Cardiac fibroblast (primary cell): ENCODE data around the gene APBB1.

Source experiments
- DNase-seq, 2 donors: peaks; one replicate each; pipeline versions ENCODE4 v3.0.0 to v3.0.0-alpha.2; 2010; ENCODE audit warnings: low read depth in 2 of 2
- H3K4me3 ChIP-seq, 2 donors: replicated peaks in 1 of 2; 1 replicate in 1 of 2; 2 replicates in 1 of 2; pipeline ENCODE4 v1.5.1; 2011; ENCODE audit warnings: low read depth in 2 of 2, low read length in 2 of 2, mild to moderate bottlenecking in 2 of 2, moderate library complexity in 1 of 2
- TF ChIP-seq, protein P1 (sequence below): IDR thresholded peaks from one replicate; pipeline ENCODE4 v1.5.1; 2011; ENCODE audit warnings: low read depth, mild to moderate bottlenecking, low read length, inconsistent platforms

APBB1 gene

DNA sequence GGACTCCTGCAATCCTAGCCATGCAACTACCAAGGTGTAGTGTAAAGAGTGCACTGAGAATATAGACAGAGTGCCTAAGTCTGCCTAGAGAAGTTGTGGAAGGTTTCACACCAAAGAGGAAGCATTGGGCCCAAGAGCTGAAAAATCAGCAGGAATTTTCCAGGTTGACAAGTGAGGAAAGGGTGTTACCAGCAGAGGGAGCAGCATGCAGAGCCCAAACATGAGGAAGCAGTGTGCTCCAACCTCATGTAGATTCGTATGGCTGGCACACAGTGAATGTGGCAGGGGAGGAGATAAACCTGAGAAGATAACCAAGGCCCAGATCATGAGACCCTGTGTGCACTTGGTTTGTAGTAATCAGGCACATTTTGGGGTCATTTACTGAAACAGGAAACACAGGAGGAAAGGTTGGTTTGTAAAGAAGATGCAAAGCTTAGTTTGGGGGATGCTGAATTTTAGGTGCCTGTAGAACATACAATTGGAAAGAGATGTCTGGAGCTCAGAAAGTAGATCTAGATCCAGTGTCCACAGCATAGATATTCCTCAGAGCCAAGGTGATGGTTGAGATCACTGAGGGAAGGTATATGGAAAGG, 20.2 kb upstream of the APBB1 start:
- H3K4me3 ChIP-seq: no peak overlapping the region
- TF ChIP-seq, protein P1, sequence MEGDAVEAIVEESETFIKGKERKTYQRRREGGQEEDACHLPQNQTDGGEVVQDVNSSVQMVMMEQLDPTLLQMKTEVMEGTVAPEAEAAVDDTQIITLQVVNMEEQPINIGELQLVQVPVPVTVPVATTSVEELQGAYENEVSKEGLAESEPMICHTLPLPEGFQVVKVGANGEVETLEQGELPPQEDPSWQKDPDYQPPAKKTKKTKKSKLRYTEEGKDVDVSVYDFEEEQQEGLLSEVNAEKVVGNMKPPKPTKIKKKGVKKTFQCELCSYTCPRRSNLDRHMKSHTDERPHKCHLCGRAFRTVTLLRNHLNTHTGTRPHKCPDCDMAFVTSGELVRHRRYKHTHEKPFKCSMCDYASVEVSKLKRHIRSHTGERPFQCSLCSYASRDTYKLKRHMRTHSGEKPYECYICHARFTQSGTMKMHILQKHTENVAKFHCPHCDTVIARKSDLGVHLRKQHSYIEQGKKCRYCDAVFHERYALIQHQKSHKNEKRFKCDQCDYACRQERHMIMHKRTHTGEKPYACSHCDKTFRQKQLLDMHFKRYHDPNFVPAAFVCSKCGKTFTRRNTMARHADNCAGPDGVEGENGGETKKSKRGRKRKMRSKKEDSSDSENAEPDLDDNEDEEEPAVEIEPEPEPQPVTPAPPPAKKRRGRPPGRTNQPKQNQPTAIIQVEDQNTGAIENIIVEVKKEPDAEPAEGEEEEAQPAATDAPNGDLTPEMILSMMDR: peak; percentile 87
- peak; percentile 70 to 75 for DNase-seq

DNA sequence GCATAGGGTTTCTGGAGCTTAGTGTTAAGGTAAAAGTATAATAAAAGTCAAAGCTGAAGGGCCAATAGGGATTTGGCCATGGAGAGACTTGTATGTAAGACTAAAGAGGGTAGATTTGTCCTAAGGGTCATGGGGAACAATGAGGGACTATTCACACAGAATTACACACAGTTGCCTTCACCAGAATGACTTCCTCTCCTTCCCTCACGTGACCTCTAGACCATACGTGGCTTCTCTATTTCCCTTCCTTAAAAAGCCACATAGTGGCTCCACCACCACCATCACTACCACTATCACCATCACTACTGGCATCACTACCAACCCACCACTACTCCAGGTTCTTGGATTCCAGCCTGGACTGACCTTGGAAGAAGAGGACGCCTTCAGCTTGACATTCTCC, 19.1 kb upstream of the APBB1 start:
- DNase-seq: no peak
- TF ChIP-seq, protein P1: no peak
- H3K4me3 ChIP-seq: no peak overlapping the region

DNA sequence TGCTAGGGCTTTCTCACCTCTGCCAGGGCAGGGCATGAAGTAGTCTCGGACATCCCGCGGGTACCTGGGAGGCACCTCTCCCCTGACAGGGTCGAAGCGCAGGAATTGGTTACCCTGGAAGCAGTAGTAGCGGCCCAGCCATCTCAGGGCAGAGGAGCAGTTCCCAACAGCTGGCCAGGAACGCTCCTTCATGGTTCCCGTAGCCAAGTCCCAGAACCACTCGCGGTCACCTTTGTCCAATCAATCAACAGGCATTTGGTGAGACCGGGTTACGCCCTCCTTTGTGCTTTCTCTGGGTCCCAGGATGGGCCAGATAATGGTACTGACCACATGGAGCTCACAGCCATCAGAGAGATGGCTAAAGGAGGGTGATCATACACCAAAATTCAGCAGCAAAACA, 18.5 kb upstream of the APBB1 start:
- TF ChIP-seq, protein P1: no peak
- DNase-seq: no peak
- no peak overlapping the region for H3K4me3 ChIP-seq

DNA sequence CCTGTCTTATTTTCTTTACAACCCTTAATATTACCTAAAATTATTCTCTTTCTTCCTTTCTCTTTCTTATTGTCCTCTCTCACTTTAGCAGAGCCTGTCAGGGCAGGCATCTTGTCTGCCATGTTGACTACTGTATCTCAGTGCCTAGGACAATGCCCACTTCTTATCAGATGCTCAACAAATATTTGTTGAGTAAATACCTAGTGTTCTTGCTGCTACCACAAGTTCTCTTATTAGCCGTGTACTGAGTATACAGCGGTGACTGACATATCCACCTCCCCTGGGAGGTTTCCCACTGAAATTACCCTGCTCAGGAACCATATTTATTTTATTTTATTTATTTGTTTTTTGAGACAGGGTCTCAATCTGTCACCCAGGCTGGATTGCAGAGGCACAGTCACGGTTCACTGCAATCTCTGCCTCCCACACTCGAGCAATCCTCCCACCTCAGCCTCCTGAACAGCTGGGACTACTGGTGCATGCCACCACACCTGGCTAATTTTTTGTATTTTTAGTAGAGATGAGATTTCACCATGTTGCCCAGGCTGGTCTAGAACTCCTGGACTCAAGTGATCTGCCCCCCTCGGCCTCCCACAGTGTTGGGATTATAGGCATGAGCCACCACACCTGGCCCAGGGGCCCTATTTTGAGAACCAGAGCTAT, 15.2 kb upstream of the APBB1 start:
- DNase-seq: no peak
- TF ChIP-seq, protein P1: no peak
- H3K4me3 ChIP-seq: no peak overlapping the region

DNA sequence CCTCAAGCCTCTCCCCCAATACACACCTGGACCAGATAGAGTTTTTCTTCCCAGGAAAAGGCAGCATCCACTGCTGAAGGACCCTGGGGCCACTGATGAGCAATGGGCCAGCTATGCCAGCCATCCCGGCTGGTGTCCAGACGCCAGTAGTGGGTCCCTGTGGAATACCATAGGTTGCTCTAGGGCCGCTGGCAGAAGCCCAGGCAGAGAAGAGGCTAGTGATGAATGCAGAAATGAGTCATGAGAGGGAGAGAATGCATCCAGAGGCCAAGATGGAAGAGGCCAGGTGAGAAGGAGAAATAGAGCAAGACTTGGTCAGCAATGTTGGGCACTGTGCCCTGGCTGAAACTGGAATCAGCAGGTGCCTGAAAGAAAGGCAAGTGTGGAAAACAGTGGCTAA, 13.0 kb upstream of the APBB1 start:
- TF ChIP-seq, protein P1: no peak
- H3K4me3 ChIP-seq: no peak overlapping the region
- peak; percentile 66 to 92 for DNase-seq

DNA sequence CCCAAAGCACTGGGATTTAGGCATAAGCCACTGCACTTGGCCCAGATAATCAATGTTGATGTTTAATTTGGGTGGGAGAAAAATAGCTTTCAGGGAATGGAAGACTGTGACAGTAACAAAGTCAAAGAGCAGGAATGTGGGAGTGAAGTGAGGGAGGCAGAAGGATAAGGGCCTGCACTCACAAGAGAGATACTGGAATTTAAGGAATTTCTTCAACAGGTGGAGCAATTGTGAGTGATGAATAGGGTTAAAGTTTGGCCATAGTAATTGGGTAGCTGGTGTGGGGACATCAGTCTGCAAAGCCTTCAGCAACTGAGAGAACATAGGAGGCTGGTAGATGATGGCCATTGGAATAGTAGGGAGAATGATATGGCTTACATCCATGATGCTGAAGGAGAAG, 8.6 kb upstream of the APBB1 start:
- DNase-seq: no peak
- no peak overlapping the region for H3K4me3 ChIP-seq
- TF ChIP-seq, protein P1: no peak
